ENCODE measurements around the gene GNAI3. TPM values are rescaled to one million over a fixed set of nuclear protein-coding genes. Genes with fewer than 3 reads are reported as not detected.

The GNAI3 gene
- total RNA-seq, 1 experiment from 2014 or later, result 6.4 TPM

DNA sequence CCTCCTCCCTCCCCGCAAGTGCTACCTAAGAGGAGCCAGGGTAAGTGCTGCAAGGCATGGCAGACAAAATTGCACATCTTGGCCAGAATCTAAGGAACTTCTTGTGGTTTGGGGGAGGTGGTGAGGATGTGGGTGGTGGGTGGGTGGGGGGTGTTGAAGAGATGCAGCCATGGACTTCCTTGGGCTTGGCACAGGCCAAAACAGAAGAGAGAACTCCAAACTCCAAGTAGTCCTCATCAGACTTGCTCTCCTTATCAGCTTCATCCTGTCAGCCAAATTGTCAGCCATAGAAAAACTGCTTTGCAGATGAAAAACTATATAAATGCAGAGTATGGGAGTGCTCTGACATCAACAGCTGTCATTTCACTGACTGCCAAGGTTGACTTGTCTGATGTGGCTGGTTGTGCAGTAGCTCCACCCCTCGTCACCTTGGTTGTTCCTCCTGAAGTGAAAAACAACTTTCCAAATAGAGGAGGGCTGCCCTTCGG lies 46.0 kb upstream of the GNAI3 start:
- Mint-ChIP-seq H3K4me1 (ENCODE audit: low read depth, unreplicated experiment) (no peaks in the 10 kb centered on the region), H3K4me3 (ENCODE audit: unreplicated experiment) (no peak overlapping the region), H3K27ac (ENCODE audit: unreplicated experiment) (no peak overlapping the region), H3K27me3 (ENCODE audit: insufficient read depth, unreplicated experiment) (no peaks in the 10 kb centered on the region), H3K36me3 (ENCODE audit: insufficient read depth, unreplicated experiment) (no peaks in the 10 kb centered on the region), H3K9me3 (ENCODE audit: unreplicated experiment) (no peaks in the 10 kb centered on the region)
- Histone ChIP-seq H3K36me3 (ENCODE audit: control insufficient read depth, insufficient read depth, low read length) (no peaks in the 10 kb centered on the region), H3K27me3 (replicated peaks; ENCODE audit: control insufficient read depth, insufficient read depth, low read length) (no peaks in the 10 kb centered on the region), H3K4me3 (ENCODE audit: low read depth, low read length) (no peak overlapping the region), H3K4me1 (no peaks in the 10 kb centered on the region), H3K9me3 (no peaks in the 10 kb centered on the region)
- no TSS peak for BruUV-seq (replicated peaks)
- ChIA-PET POLR2A (no interaction called here), CTCF (no interaction called here)
- intact Hi-C loops (cut with micrococcal nuclease; ENCODE audit: unreplicated experiment), result no loop called here
- no peak for DNase-seq
- TF ChIP-seq, protein P1, sequence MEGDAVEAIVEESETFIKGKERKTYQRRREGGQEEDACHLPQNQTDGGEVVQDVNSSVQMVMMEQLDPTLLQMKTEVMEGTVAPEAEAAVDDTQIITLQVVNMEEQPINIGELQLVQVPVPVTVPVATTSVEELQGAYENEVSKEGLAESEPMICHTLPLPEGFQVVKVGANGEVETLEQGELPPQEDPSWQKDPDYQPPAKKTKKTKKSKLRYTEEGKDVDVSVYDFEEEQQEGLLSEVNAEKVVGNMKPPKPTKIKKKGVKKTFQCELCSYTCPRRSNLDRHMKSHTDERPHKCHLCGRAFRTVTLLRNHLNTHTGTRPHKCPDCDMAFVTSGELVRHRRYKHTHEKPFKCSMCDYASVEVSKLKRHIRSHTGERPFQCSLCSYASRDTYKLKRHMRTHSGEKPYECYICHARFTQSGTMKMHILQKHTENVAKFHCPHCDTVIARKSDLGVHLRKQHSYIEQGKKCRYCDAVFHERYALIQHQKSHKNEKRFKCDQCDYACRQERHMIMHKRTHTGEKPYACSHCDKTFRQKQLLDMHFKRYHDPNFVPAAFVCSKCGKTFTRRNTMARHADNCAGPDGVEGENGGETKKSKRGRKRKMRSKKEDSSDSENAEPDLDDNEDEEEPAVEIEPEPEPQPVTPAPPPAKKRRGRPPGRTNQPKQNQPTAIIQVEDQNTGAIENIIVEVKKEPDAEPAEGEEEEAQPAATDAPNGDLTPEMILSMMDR (IDR thresholded peaks at IDR 0.05; ENCODE audit: insufficient read depth in 1 of 2, low read depth in 1 of 2, low read length in 1 of 2, severe bottlenecking in 1 of 2, unreplicated experiment in 1 of 2), result no peak

DNA sequence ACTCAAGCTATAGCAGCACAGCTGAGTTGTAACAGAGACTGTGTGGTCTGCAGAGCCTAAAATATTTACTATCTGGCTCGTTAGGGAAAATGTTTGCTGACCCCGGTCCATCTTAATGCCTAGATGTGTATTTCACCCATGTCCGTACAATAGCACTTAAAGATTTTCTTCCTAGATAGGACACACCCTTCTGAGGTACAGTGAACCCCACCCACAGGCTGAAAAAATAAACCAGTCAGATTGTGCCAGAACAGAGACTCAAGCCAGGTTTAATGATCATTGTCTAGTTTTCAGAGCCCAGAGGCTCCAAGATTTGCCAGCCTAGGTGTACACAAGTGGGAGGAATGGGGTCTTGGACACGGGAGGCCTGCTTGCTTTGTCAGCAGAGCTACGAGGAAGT lies 44.5 kb upstream of the GNAI3 start:
- Histone ChIP-seq H3K36me3 (ENCODE audit: control insufficient read depth, insufficient read depth, low read length) (no peaks in the 10 kb centered on the region), H3K9me3 (no peaks in the 10 kb centered on the region), H3K4me3 (ENCODE audit: low read depth, low read length) (no peak overlapping the region), H3K27me3 (replicated peaks; ENCODE audit: control insufficient read depth, insufficient read depth, low read length) (no peaks in the 10 kb centered on the region), H3K4me1 (no peaks in the 10 kb centered on the region)
- Mint-ChIP-seq H3K9me3 (ENCODE audit: unreplicated experiment) (no peaks in the 10 kb centered on the region), H3K4me3 (ENCODE audit: unreplicated experiment) (no peak overlapping the region), H3K36me3 (ENCODE audit: insufficient read depth, unreplicated experiment) (no peaks in the 10 kb centered on the region), H3K4me1 (ENCODE audit: low read depth, unreplicated experiment) (no peaks in the 10 kb centered on the region), H3K27me3 (ENCODE audit: insufficient read depth, unreplicated experiment) (peaks cover 5% of the 10 kb centered on the region), H3K27ac (ENCODE audit: unreplicated experiment) (no peak overlapping the region)
- ChIA-PET POLR2A (no interaction called here), CTCF (no interaction called here)
- TF ChIP-seq, protein P1 (IDR thresholded peaks at IDR 0.05; ENCODE audit: insufficient read depth in 1 of 2, low read depth in 1 of 2, low read length in 1 of 2, severe bottlenecking in 1 of 2, unreplicated experiment in 1 of 2), result no peak
- intact Hi-C loops (cut with micrococcal nuclease; ENCODE audit: unreplicated experiment), result no loop called here
- no peak for DNase-seq
- no TSS peak for BruUV-seq (replicated peaks)

DNA sequence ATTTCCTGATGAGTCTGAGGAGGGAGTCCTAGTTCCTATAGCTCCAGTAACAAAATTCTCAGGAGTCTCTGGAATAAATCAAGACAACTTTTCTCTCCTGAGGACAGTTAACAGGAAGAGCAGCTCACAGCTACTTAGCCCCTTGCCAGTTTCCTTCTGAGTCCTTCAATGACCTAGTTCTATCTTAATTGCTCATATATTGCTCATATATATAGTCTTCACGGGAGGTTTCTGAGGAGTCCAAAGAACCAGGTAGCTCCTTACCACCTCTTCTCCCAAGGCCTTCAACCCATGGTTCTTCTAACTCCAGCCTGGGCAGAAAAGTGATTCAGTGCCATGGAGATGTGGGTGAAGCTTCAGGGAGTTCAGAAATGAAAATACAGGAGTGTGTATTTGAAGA lies 43.4 kb upstream of the GNAI3 start:
- intact Hi-C loops (cut with micrococcal nuclease; ENCODE audit: unreplicated experiment), result no loop called here
- Mint-ChIP-seq H3K9me3 (ENCODE audit: unreplicated experiment) (no peaks in the 10 kb centered on the region), H3K4me3 (ENCODE audit: unreplicated experiment) (no peak overlapping the region), H3K36me3 (ENCODE audit: insufficient read depth, unreplicated experiment) (no peaks in the 10 kb centered on the region), H3K27me3 (ENCODE audit: insufficient read depth, unreplicated experiment) (peaks cover 5% of the 10 kb centered on the region), H3K4me1 (ENCODE audit: low read depth, unreplicated experiment) (peaks cover under 1% of the 10 kb centered on the region), H3K27ac (ENCODE audit: unreplicated experiment) (no peak overlapping the region)
- Histone ChIP-seq H3K4me3 (ENCODE audit: low read depth, low read length) (no peak overlapping the region), H3K27me3 (replicated peaks; ENCODE audit: control insufficient read depth, insufficient read depth, low read length) (no peaks in the 10 kb centered on the region), H3K9me3 (no peaks in the 10 kb centered on the region), H3K4me1 (no peaks in the 10 kb centered on the region), H3K36me3 (ENCODE audit: control insufficient read depth, insufficient read depth, low read length) (no peaks in the 10 kb centered on the region)
- BruUV-seq (replicated peaks), result no TSS peak
- TF ChIP-seq, protein P1 (IDR thresholded peaks at IDR 0.05; ENCODE audit: insufficient read depth in 1 of 2, low read depth in 1 of 2, low read length in 1 of 2, severe bottlenecking in 1 of 2, unreplicated experiment in 1 of 2), result no peak
- no peak for DNase-seq
- CTCF ChIA-PET, result no interaction called here
- POLR2A ChIA-PET, result interaction anchor here (0.5 kb wide), 1 partner anchor 21 kb away, joined by 12 read pairs; the partner anchor contains the start of gene ATXN7L2

All from Caco-2 (cell line).